Hepatocyte (in vitro differentiated cells): ENCODE results near the gene CENPA. TPM values are rescaled to one million over a fixed set of nuclear protein-coding genes. Genes with fewer than 3 reads are reported as not detected.

Source experiments
- DNase-seq: peaks from one replicate; pipeline ENCODE4 v3.0.0-alpha.2; 2016; ENCODE audit warnings: low spot score
- H2AFZ ChIP-seq: fragments of 200-600 bp; sonication (generic); 2 replicates; pipeline ENCODE4 v1.6.0; 2016; ENCODE audit warnings: antibody characterized with exemption, mild to moderate bottlenecking
- H3K27ac ChIP-seq: fragments of 200-600 bp; sonication (generic); 2 replicates; pipeline ENCODE4 v1.5.1; 2016; ENCODE audit warnings: mild to moderate bottlenecking
- H3K27me3 ChIP-seq: fragments of 200-600 bp; sonication (generic); 2 replicates; pipeline ENCODE4 v1.6.1; 2016
- H3K36me3 ChIP-seq: fragments of 200-600 bp; sonication (generic); replicated peaks from 2 replicates; pipeline ENCODE4 v1.5.1; 2016; ENCODE audit warnings: low read depth; ENCODE audit not compliant: insufficient read depth
- H3K4me1 ChIP-seq: fragments of 200-600 bp; sonication (generic); 2 replicates; pipeline ENCODE4 v1.5.1; 2016; ENCODE audit warnings: mild to moderate bottlenecking, moderate library complexity; ENCODE audit not compliant: insufficient read depth
- H3K4me2 ChIP-seq: fragments of 200-600 bp; sonication (generic); 2 replicates; pipeline ENCODE4 v1.6.0; 2016
- H3K4me3 ChIP-seq: fragments of 200-600 bp; sonication (generic); 2 replicates; pipeline ENCODE4 v1.5.1; 2016; ENCODE audit warnings: mild to moderate bottlenecking
- H3K79me2 ChIP-seq: fragments of 200-600 bp; sonication (generic); 2 replicates; pipeline ENCODE4 v1.6.0; 2017; ENCODE audit warnings: mild to moderate bottlenecking
- H3K9me2 ChIP-seq: fragments of 200-600 bp; sonication (generic); replicated peaks from 2 replicates; pipeline ENCODE4 v1.6.0; 2017; ENCODE audit warnings: mild to moderate bottlenecking; ENCODE audit not compliant: insufficient read depth
- H3K9me3 ChIP-seq: fragments of 200-600 bp; sonication (generic); 2 replicates; pipeline ENCODE4 v1.5.1; 2016; ENCODE audit warnings: low read depth, mild to moderate bottlenecking
- H4K20me1 ChIP-seq: fragments of 200-600 bp; sonication (generic); 2 replicates; pipeline ENCODE4 v1.6.0; 2016; ENCODE audit warnings: mild to moderate bottlenecking; ENCODE audit not compliant: insufficient read depth, poor library complexity, severe bottlenecking
- EZH2 ChIP-seq: fragments of 200-600 bp; sonication (generic); IDR thresholded peaks from 2 replicates; pipeline ENCODE4 v1.6.1; 2016; ENCODE audit warnings: antibody characterized with exemption, mild to moderate bottlenecking, borderline replicate concordance
- EZH2phosphoT487 ChIP-seq: fragments of 200-600 bp; sonication (generic); IDR thresholded peaks from one replicate; pipeline ENCODE4 v1.6.1; 2018; ENCODE audit warnings: antibody characterized with exemption, mild to moderate bottlenecking, low read depth, moderate library complexity; ENCODE audit not compliant: unreplicated experiment, severe bottlenecking
- WGBS: methylation state at CpG from one replicate; pipeline ENCODE4 v1.1.6; 2016; ENCODE audit warnings: low lambda C conversion rate; ENCODE audit errors: missing lambda C conversion rate; 5-methylcytosine and 5-hydroxymethylcytosine counted together
- polyA plus RNA-seq: library from polyadenylated mRNA; unstranded; fragments of >200 nt; fragmentation: Nextera tagmentation; extraction: Ambion mirVana; gene quantifications from 2 replicates; pipeline ENCODE4 v1.2.1, GENCODE V29; 2016
- total RNA-seq: library from RNA; depleted of rRNA; stranded (reverse); fragments of >200 nt; gene quantifications from 2 replicates; pipeline ENCODE4 v1.2.3, GENCODE V29; 2014
- TF ChIP-seq, protein P1 (sequence below): fragments of 200-600 bp; sonication (generic); IDR thresholded peaks from 2 replicates; pipeline ENCODE4 v1.5.1; 2016; ENCODE audit warnings: antibody characterized with exemption, mild to moderate bottlenecking; ENCODE audit not compliant: poor library complexity

CENPA gene
- total and polyA plus RNA-seq, 2 experiments from 2014 or later: 1.7 to 5.5 TPM

DNA sequence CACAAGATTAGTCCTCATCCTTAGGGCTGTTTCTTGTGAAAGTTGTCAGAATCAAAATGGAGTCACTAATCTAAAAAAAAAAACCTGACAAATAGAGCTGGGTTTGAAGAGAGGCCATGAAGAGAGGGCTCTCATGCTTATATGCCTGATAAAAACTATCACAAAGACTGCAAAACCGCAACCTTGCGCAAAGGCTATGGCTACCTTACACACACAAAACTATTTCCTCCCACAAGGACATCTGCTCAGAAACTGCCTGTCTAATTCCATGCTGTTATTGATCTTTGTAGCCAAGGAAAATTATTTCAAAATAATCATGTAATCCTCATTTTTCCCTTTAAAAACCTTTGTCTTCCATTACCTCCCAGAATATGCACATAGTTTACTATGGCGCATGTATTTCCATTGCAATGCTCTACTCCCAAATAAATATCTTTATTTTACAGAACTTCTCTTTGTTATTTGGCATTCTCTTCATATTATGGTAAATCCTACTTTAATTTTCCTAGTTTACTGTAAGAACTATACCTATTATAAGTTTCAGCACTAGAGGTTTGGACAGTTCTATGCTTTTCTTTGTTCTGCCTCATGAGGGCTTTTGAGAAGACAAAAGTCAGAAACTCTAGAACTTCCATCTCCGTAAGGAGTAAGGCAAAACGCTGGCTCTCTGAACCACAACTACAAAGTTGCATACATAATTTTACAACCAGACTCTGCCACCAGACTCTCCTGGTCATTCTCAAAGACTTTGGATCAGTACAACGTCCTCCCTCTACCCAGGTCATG lies 52.5 kb downstream of the CENPA start:
- H3K27me3 ChIP-seq: peaks cover 26% of the 10 kb centered on the region
- no peaks in the 10 kb centered on the region for H3K36me3 ChIP-seq
- H3K27ac ChIP-seq: no peak overlapping the region
- H3K4me1 ChIP-seq: no peaks in the 10 kb centered on the region
- no peak overlapping the region for H2AFZ ChIP-seq
- no peaks in the 10 kb centered on the region for H3K79me2 ChIP-seq
- H3K9me2 ChIP-seq: no peaks in the 10 kb centered on the region
- H4K20me1 ChIP-seq: no peaks in the 10 kb centered on the region
- H3K4me2 ChIP-seq: no peak overlapping the region
- DNase-seq: peak; percentile 42
- H3K9me3 ChIP-seq: no peaks in the 10 kb centered on the region
- H3K4me3 ChIP-seq: no peak overlapping the region
- TF ChIP-seq EZH2 (no peak), EZH2phosphoT487 (no peak)
- TF ChIP-seq, protein P1, sequence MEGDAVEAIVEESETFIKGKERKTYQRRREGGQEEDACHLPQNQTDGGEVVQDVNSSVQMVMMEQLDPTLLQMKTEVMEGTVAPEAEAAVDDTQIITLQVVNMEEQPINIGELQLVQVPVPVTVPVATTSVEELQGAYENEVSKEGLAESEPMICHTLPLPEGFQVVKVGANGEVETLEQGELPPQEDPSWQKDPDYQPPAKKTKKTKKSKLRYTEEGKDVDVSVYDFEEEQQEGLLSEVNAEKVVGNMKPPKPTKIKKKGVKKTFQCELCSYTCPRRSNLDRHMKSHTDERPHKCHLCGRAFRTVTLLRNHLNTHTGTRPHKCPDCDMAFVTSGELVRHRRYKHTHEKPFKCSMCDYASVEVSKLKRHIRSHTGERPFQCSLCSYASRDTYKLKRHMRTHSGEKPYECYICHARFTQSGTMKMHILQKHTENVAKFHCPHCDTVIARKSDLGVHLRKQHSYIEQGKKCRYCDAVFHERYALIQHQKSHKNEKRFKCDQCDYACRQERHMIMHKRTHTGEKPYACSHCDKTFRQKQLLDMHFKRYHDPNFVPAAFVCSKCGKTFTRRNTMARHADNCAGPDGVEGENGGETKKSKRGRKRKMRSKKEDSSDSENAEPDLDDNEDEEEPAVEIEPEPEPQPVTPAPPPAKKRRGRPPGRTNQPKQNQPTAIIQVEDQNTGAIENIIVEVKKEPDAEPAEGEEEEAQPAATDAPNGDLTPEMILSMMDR: no peak
- WGBS: 64% methylated on average over 6 of the region's 6 CpGs

DNA sequence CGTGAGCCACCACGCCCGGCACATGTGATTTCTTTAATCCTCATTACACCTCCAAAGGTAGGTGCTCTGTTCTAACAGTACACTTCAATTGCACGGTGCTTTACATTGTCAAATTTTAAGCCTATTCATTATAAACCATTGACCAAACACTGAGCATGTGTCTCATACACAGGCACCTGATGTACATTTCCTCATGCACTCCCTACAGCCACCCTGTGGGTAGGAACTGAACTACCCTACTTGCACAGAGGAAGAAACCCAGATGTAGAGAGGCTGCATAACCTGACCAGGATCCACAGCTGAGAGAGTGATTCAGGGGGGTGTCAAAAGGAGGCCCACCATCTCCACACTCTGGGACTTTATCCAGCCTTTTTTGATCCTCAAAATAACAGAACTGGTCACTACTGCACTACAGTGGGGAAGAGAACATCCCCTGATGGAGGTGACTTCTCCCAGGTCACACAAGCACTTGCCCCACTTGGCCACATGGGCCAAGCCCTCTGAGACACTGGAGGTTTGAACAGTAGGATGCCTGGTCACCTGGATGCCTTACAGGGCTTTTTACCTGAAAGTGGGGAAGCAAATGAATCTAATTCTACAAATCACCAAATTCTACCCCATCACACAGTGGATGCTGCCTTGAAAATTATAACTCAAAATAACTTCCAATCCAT lies 55.2 kb downstream of the CENPA start:
- DNase-seq: no peak
- Histone ChIP-seq H3K27me3 (peaks cover 27% of the 10 kb centered on the region), H3K9me3 (no peaks in the 10 kb centered on the region), H3K4me1 (no peaks in the 10 kb centered on the region), H3K36me3 (no peaks in the 10 kb centered on the region), H2AFZ (no peak overlapping the region), H3K4me2 (no peak overlapping the region), H3K4me3 (no peak overlapping the region), H3K27ac (no peak overlapping the region), H3K79me2 (no peaks in the 10 kb centered on the region), H3K9me2 (no peaks in the 10 kb centered on the region), H4K20me1 (no peaks in the 10 kb centered on the region)
- 88% methylated on average over 4 of the region's 4 CpGs for WGBS
- TF ChIP-seq, protein P1: no peak
- no peak for TF ChIP-seq EZH2phosphoT487
- TF ChIP-seq EZH2: no peak

DNA sequence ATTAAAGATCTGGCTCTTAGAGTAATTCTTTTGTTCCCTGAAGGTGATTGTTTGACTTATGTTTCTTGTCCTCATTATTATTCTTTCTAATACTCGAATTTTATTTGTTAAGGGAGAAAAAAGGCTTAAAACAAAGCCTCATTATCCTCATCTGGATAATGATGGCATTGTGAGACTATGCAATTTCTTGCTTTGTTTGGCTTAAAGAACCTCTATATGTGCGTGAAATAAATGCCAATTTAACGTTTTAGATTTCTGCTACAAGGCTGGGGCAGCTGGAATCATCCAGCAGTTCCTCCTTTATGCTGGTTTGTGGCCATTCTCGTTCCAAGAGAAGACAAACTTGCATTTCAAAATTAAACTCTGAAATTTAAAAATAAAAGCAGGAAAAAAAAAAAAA lies 57.2 kb downstream of the CENPA start:
- Histone ChIP-seq H3K36me3 (no peaks in the 10 kb centered on the region), H2AFZ (no peak overlapping the region), H4K20me1 (no peaks in the 10 kb centered on the region), H3K9me3 (no peaks in the 10 kb centered on the region), H3K27ac (no peak overlapping the region), H3K9me2 (no peaks in the 10 kb centered on the region), H3K4me2 (no peak overlapping the region), H3K27me3 (peaks cover 39% of the 10 kb centered on the region), H3K4me1 (no peaks in the 10 kb centered on the region), H3K79me2 (no peaks in the 10 kb centered on the region), H3K4me3 (no peak overlapping the region)
- TF ChIP-seq EZH2 (no peak), EZH2phosphoT487 (no peak)
- TF ChIP-seq, protein P1: no peak
- WGBS: 53% methylated on average over 4 of the region's 4 CpGs
- DNase-seq: no peak

Other genes starting within 250 kb of the CENPA start
- not detected in 2 replicates for gene CIB4, start 144.7 kb upstream of the CENPA start, total RNA-seq
- 0.29 TPM in 1 of 2 replicates, not detected in the other for gene CIB4, start 144.7 kb upstream of the CENPA start, polyA plus RNA-seq
- gene KCNK3, start 93.3 kb upstream of the CENPA start, total RNA-seq: 9.4 and 10.5 TPM in 2 replicates
- 8.2 and 9.0 TPM in 2 replicates for gene KCNK3, start 93.3 kb upstream of the CENPA start, polyA plus RNA-seq
- 30.2 and 40.7 TPM in 2 replicates for gene SLC35F6, start 21.8 kb upstream of the CENPA start, total RNA-seq
- 16.6 and 18.3 TPM in 2 replicates for gene SLC35F6, start 21.8 kb upstream of the CENPA start, polyA plus RNA-seq
- gene DPYSL5, start 62.1 kb downstream of the CENPA start, total RNA-seq: 0.48 and 0.63 TPM in 2 replicates
- gene DPYSL5, start 62.1 kb downstream of the CENPA start, polyA plus RNA-seq: 0.21 and 0.99 TPM in 2 replicates
- gene MAPRE3, start 184.6 kb downstream of the CENPA start, total RNA-seq: 8.0 and 8.6 TPM in 2 replicates
- 23.6 and 29.2 TPM in 2 replicates for gene MAPRE3, start 184.6 kb downstream of the CENPA start, polyA plus RNA-seq
- gene TMEM214, start 246.9 kb downstream of the CENPA start, total RNA-seq: 40.2 and 50.4 TPM in 2 replicates
- 75.9 and 100 TPM in 2 replicates for gene TMEM214, start 246.9 kb downstream of the CENPA start, polyA plus RNA-seq